ENCODE data around the gene PTPRD.

The PTPRD gene

DNA sequence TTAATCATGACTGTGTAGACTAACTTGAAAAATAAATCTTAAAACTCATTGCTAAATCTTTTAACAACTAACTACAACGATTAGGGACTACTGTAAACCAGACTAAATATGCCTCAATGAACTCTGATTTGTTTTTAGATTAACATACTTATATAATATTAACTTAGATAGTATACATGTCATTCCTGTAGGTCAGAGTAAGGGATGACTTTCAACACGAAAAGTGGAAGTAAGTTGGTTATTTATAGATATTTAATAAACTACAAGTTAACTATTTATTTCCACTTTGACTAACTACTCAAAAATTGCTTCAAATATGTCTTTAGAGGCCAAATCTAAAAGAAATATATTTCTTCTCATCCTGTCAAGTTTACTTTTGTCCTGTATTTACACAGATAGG lies 795.6 kb downstream of the PTPRD start:
- DNase-seq (ENCODE audit: extremely low spot score): no peak
- POLR2A ChIA-PET: no interaction called here
- CTCF ChIA-PET: interaction anchor here (1.4 kb wide), 1 partner anchor 31 kb away, joined by 3 read pairs; no protein-coding TSS in a partner anchor
- TF ChIP-seq, protein P1, sequence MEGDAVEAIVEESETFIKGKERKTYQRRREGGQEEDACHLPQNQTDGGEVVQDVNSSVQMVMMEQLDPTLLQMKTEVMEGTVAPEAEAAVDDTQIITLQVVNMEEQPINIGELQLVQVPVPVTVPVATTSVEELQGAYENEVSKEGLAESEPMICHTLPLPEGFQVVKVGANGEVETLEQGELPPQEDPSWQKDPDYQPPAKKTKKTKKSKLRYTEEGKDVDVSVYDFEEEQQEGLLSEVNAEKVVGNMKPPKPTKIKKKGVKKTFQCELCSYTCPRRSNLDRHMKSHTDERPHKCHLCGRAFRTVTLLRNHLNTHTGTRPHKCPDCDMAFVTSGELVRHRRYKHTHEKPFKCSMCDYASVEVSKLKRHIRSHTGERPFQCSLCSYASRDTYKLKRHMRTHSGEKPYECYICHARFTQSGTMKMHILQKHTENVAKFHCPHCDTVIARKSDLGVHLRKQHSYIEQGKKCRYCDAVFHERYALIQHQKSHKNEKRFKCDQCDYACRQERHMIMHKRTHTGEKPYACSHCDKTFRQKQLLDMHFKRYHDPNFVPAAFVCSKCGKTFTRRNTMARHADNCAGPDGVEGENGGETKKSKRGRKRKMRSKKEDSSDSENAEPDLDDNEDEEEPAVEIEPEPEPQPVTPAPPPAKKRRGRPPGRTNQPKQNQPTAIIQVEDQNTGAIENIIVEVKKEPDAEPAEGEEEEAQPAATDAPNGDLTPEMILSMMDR (IDR thresholded peaks at IDR 0.05; ENCODE audit: control extremely low read depth, extremely low read depth, low read depth, missing control alignments): no peak

DNA sequence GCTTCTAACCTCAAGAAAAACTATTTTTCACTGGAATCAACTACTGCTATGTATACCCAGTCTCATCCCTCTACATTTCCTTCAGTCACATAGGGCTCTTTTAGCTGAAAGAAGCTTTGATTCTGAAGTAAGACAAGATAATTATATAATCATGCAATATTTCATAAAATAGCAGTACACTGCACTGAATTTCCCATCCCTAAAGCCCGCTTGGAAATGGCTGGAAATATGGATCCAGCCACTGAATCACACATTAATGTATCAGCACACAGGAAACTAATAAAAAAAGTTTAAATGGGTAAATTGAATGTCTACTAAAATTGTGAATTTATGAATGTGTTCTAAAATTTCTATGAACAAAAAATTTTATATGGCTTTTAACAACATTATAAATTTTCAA lies 808.7 kb downstream of the PTPRD start:
- TF ChIP-seq, protein P1 (IDR thresholded peaks at IDR 0.05; ENCODE audit: control extremely low read depth, extremely low read depth, low read depth, missing control alignments): no peak
- CTCF ChIA-PET: interaction anchor here (1.1 to 1.4 kb wide), 3 partner anchors 11 to 1031 kb away, joined by 3 to 4 read pairs (median 3); no protein-coding TSS in a partner anchor
- DNase-seq (ENCODE audit: extremely low spot score): no peak
- POLR2A ChIA-PET: no interaction called here

DNA sequence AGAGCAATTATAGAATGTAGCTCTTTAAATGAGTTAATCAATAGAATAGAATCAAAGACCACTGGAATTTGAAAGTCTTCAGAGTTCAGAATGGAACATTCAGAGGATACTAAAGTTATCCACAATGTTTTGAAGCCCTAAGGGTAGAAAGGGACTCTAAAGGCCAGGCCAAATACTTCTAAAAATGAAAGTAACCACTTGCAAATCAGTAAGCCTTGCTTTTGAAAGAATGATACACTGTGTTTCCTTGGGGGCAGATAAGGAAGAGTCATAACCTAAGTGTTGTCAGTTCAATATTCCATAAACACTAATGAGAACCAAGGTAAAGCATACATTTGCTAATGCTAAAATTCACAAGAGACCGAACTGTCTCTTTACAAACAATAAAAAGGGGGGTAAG lies 813.5 kb downstream of the PTPRD start:
- DNase-seq (ENCODE audit: extremely low spot score): no peak
- ChIA-PET POLR2A (no interaction called here), CTCF (no interaction called here)
- TF ChIP-seq, protein P1 (IDR thresholded peaks at IDR 0.05; ENCODE audit: control extremely low read depth, extremely low read depth, low read depth, missing control alignments): no peak

DNA sequence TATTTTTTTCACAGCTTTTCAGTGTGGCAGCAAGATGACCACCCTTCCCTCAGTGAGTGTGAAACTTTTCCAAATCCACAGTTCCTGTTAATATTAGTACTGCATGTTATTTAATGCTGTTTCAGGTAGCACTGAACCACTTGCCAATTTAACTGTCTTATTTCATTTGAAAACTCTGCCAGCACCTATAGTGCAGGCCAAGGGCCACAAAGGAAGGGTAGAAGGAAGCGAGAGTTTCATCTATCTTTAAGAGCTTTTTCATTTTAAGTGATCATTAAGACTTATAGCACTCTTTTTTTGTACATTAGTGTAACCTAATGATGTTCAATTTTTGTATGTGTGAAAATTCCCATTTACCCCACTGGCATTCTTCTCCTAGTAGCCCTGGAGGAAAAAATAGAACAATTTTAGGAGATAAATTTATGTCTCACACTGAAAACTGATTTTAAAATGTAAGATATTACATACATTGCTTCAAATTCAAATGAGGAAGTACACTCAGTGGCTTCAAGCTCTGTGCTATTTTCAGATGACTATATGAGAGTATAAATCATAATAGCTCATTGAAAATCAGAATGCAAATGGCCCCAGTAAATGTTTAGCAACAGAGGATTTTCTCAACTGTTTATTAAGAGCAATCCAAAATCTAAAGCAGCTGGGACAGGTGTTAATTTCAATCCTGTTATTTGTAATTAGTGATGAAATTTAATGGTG lies 820.5 kb downstream of the PTPRD start:
- DNase-seq (ENCODE audit: extremely low spot score): no peak
- ChIA-PET POLR2A (no interaction called here), CTCF (interaction anchor here (1.1 to 8.1 kb wide), 8 partner anchors 9 to 186 kb away, joined by 3 to 59 read pairs (median 6); no protein-coding TSS in a partner anchor)
- TF ChIP-seq, protein P1 (IDR thresholded peaks at IDR 0.05; ENCODE audit: control extremely low read depth, extremely low read depth, low read depth, missing control alignments): no peak

DNA sequence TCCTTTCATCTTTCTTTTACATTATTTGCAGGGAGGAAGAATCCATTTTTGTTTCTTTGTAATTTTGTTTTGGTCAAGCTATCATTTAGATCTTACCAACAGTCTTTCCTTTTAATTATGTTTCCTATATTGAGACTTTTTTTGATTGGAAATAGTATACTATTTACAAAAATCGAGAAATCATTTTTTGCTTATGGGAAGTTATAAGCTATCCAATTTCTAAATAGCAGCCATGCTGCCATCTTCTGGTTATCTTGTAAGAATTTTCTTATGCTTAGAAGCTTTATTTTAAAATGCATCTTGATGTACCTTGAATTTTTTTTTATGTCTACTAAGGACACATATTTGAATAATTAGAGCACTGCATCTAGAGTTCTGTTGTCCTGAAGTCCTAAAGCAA lies 821.2 kb downstream of the PTPRD start:
- DNase-seq (ENCODE audit: extremely low spot score): no peak
- ChIA-PET POLR2A (no interaction called here), CTCF (interaction anchor here (0.8 to 8.1 kb wide), 9 partner anchors 9 to 185 kb away, joined by 3 to 59 read pairs (median 5); no protein-coding TSS in a partner anchor)
- TF ChIP-seq, protein P1 (IDR thresholded peaks at IDR 0.05; ENCODE audit: control extremely low read depth, extremely low read depth, low read depth, missing control alignments): no peak

DNA sequence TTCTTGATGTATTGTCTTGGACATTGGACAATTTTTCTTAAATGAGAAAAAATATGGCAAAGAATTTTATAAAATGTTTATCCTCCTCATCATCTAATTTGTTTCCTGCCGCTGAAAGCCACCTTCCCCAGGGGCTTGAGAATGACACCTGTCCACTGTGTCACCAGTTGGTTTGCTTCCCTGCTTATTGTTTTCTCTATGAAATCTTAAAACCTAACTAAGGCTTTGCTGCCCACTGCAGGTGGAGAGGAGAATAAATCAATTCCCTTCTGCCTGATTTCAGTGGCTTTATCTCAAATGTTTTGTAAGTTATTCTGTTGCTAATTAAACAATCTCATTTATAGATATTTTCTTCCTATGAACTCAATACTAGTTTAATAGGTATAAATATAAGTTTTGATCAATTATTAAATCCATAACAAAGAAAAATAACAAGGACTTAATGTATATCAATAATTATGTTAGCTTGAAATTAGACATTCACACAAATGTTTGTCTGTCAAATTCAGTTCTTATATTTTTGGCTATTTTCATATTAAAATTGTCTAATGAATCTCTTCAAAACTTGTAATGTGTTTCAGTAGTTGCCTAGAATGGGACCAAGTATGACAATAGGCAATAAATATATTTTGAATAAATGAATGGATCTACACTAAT lies 822.5 kb downstream of the PTPRD start:
- DNase-seq (ENCODE audit: extremely low spot score): peak; percentile 19
- TF ChIP-seq, protein P1 (IDR thresholded peaks at IDR 0.05; ENCODE audit: control extremely low read depth, extremely low read depth, low read depth, missing control alignments): peak; percentile 75
- ChIA-PET CTCF (interaction anchor here (0.6 to 8.1 kb wide), 7 partner anchors 11 to 184 kb away, joined by 3 to 59 read pairs (median 3); no protein-coding TSS in a partner anchor), POLR2A (no interaction called here)
